Activated CD8-positive, alpha-beta memory T cell treated with anti-CD3 and anti-CD28 coated beads, Interleukin-2, amount 50 U/mL, for 4 hours (primary cell): Measurements from ENCODE around the gene CTU2.

Experiments used
- DNase-seq: peaks from one replicate; pipeline ENCODE4 v3.0.0-alpha.2; 2020

CTU2 gene

DNA sequence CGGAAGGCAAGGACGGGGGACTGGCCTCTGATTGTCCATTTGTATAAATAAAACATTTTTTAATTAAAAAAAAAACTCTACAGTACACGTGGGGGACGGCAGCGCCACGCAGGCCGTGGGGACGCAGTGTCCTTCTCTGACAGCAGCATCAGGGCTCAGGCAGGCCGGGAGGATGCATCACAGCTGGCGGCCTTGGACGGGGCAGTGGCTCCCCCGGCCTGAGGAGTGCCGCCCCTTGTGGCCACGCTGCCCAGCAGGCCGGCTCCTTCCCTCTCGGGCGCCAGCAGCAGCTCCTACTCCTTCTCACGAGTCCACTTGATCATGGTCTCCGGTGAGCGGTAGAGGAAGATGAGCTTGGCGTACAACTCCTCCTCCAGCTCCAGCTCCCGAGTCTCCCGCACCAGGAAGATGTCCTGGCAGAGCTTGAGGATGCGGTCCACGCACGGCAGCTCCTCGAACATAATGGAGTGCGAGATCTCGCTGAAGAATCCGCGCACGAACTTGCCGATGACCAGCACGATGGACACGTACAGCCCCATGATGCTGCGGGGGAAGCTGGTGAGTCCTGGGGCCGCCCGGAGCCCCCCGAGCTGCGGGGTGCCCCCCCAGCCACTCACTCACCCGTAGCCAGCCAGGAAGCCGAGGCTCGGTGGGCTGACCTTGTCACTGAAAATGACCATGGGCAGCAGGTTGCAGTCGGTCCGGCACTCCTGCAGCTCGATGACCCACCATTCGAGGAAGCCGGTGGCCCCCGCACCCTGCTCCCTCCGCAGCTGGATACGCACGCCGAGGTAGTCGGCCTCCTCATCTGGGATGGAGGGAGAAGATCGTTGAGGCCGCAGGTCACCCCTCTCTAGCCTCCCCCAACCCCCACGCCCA is 9.2 kb downstream of the CTU2 start:
- no peak for DNase-seq

DNA sequence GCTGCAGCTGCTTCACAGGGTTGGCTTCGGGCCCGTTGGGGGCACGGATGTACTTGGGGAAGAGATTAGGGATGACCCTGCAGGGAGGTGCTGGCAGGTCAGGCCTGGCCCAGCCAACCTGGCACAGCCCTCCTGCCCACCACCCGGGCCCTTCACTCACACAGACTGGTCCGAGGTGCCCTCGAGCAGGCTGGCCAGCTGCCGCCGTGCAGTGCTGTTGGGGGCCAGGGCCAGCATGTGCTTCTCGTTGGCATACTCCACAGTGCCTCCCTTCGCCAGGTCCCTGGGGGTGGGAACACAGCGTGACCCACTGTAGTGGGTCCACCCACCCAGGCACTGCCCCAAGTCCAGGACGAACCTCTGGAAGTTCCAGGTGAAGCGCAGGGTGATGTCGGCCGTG is 9.9 kb downstream of the CTU2 start:
- no peak for DNase-seq

- no peak for DNase-seq
Measured at GRCh38 chr16:88716601-88717001, 10.3 kb downstream of the CTU2 start.

DNA sequence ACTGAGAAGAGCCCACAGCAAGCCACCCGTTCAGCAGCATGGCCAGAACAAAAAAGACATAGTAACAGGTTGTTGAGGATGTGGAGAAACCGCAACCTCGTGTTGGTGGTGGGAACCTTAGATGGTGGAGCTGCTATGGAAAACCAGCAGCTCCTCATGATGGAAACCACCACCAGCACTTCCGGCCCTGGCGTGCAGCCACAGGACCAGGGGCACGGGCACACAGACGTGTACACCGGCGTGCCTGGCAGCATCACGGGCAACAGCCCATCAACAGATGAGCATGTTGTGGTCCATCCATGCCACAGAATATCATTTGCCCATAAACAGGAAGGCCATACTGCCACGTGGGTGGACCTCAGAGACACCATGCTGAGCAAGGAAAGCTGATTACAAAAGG is 11.9 kb downstream of the CTU2 start:
- DNase-seq = no peak

DNA sequence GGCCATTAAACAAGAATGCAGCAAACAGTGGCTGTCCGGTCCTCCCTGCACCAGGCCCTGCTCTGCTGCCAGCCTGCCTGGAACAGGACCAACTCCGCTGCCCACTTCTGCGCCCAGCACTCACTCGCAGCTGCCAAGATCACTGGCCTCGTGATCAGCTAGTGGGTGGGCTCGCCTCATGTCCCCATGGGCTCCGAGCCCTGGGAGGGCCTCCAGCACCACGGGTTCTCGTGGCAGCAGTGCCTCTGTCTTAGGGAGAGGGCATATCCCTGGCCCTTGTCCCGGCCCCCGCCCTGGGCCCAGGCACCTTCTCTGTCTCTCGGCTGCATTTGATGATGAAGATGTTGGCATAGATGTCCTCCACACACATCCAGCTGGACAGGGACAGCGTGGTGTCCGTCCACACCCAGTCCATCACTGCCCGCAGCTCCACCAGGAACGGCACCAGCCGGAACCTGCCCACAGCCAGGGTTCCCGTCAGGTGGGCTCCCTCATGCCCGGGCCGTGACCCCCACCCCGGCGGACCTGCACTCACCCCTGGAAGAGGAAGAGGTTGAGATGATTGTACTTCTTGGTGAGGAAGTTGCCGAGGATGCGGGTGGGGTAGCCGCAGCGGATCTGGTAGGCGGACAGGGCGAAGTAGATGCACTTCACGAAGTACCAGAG is 13.1 kb downstream of the CTU2 start:
- DNase-seq = no peak

- DNase-seq = no peak
Measured at GRCh38 chr16:88719933-88720296, 13.6 kb downstream of the CTU2 start.

DNA sequence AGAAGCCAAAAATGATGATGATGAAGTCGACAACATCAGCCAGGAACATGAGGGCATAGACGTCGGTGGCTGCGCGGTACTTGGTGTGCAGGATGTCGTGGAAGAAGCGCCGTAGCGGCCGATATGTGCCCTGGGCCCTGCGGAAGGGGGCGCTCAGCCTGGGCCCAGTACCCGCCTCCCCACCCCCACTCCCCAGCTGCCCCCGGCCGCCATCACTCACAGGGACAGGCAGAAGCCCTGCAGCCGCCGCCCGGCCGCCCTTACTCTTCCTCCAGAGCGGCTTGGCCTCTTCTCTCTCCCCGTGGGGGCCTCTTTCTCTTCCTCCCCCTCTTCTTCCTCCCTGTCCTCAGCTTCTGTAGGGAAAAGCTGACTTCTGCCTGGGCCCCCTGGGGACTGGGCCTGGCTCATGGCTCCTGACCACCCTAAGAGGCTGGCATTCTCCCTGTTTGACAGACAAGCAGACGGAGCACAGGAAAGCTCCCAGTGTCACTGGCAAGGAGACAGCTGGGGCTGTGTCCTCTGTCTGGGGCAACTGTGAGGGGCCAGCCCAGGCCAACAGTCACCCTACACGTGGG is 14.2 kb downstream of the CTU2 start:
- no peak for DNase-seq

GRCh38 chr16:88721236-88721635 is 14.9 kb downstream of the CTU2 start:
- DNase-seq = no peak

DNA sequence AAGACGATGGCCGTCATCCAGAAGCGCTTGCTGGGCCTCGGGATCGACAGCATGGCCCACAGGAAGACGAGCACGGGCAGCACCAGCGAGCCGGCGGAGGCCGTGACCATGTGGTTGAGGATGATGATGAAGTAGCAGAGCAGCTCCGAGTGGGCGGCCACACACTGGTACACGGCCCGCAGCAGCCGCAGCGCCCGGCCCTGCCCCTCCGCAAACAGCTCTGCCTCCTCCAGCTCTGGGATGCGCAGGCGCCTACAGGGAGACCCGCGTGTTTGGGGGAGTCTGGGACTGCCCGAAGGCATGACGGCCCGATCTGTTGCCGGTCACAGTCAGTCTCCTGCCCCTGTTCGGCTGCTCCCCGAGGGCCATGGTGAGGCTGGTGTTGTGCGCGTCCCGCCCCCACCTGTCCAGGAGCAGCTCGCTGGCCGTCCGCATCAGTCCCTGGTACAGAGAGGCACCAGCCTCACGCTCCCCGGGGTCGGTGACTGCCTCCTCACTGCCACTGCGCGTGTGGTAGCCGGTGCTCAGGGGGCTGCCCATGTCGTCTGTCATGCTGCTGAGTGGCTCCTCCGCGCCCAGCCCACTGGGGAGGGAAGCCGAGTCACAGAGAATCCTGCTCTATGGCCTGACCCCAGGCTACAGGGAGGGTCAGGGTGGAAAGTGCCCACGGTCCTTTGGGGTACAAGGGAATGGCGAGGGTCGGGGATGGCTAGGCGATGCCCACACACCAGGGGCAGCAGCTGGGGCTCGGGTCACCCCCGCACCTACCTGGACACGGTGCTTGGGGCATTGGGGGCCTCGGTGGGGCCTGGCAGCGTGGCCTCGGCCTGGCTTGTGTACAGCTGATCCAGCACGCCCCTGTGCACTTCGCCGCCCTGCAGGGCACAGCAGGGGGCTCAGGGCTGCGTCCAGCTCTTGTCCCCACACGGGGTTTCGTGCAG is 15.8 kb downstream of the CTU2 start:
- DNase-seq = no peak

- no peak for DNase-seq
Measured at GRCh38 chr16:88722784-88723506, 16.6 kb downstream of the CTU2 start.

DNA sequence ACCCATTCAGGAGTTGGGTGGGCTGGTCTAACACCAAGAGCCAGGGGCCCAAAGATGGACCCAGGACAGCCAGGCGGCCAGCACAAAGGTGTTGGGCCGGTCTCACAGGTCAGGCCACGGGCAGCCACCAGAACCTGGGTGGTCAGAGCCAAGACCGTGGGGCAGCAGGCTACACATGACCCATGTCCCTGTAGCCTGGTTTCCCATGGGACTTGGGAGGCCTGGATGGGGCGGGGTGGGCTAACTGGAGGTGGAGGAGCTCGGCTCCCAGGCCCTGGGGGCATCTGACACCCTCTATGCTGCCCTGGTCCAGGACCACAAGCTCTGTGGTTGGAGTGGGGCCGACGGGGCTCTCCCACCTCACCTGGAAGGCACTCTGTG is 17.2 kb downstream of the CTU2 start:
- no peak for DNase-seq

- no peak for DNase-seq
Measured at GRCh38 chr16:88723911-88724310, 17.6 kb downstream of the CTU2 start.

GRCh38 chr16:88724855-88725555 is 18.7 kb downstream of the CTU2 start:
- no peak for DNase-seq

DNA sequence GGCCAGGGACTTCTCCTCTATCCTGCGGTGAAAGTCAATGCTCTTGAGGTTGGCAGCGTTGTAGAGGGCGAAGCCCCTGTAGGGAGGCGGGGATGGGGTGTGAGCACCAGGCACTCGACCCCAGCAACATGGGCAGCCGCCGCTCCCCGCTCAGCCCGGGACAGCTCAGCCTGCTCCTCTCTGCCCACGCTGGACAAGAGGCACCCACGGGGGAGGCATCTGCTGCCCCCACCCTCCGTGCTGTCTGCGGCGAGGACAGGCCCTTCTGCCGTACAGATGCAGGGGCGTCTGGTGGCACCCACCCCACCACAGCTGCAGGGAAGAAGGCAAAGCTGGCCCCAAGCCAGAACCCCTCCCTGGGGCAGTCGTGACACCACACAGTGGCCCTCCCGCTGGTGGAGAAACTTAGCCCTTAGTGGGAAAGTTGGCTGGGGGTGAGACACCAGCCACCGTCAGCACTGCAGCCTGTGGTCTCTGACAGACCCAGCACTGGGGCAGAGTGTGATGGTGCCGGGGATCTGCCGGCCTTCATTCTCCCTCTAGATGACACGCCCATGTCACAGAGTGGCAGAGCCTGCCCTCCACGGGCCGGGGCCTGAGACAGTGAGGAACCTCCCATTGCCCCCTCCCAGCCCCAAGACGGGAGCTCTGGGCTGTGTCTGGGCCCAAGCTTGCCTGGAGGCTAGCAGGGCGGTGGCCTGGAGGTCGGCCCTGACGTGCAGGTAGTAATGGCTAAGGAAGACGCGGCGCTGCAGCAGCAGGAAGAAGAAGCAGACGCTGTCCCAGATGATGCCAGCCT is 19.5 kb downstream of the CTU2 start:
- no peak for DNase-seq

- DNase-seq = no peak
Measured at GRCh38 chr16:88726408-88726749, 20.1 kb downstream of the CTU2 start.

GRCh38 chr16:88726981-88727380 is 20.7 kb downstream of the CTU2 start:
- no peak for DNase-seq

- DNase-seq = no peak
Measured at GRCh38 chr16:88727871-88728270, 21.6 kb downstream of the CTU2 start.

GRCh38 chr16:88730632-88731607 is 24.6 kb downstream of the CTU2 start:
- DNase-seq = no peak

DNA sequence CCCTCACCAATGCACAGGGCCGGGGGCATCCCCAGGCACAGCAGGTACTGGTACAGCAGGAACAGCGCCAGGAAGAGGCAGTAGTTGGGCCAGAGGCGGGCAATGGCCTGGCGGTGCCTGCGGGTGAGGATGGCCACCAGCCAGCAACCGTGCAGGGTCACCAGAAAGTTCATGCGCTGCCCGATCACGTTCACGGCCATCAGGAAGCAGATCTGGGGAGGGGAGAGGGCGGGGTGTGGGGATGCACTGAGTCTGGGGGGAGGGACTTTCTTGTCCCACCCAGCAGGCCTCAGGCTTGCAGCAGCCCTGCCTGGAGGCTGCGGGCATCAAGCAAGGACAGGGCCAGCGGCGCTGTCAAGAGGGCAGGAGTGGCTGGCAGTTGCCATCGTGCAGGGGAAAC is 25.4 kb downstream of the CTU2 start:
- DNase-seq = no peak
